ENCODE results near the gene DYNLL2.
"Not testable (repeated sequence)": the region's sequence is repeated elsewhere in the genome, so short reads cannot be mapped to it uniquely, and the experiment has no call there.

DYNLL2 gene

DNA sequence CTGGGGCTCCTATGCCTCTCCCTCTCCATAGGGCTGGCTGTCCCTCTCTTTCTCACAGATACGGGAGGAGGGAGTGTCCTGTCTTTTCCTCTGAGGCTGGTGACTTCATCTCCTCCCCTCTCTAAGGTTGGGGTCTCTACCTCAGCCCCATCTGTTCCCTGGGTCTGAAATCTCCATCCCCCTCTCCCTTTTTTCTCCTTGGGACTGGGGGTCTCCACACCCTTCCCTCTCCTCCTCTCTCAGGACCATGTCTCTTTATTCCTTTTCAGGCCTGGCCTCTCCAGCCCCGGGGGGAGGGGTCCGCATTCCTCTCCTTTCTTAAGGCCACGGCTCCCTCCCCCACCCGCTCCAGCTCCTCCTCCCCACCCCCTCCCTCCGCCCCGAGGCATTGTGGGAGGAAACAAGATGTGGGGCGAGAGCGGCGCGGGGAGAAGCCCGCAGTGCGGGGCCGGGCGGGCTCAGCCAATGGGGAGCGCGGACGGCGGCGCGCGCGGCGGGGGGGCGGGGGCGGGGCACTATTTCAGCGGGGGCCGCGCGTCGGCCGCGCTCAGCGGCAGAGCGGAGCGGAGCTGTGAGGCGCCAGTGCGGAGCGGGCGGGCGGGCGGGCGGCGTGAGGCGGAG lies at the start of gene DYNLL2:
Gene DYNLL2, plus strand, starts transcription at position 550 of the 621 bp plus-strand sequence. CDS start 3,672 bp downstream, outside the sequence.
- DNase-seq (ENCODE audit: low read depth), result peak; percentile 93
- TF ChIP-seq, protein P1, sequence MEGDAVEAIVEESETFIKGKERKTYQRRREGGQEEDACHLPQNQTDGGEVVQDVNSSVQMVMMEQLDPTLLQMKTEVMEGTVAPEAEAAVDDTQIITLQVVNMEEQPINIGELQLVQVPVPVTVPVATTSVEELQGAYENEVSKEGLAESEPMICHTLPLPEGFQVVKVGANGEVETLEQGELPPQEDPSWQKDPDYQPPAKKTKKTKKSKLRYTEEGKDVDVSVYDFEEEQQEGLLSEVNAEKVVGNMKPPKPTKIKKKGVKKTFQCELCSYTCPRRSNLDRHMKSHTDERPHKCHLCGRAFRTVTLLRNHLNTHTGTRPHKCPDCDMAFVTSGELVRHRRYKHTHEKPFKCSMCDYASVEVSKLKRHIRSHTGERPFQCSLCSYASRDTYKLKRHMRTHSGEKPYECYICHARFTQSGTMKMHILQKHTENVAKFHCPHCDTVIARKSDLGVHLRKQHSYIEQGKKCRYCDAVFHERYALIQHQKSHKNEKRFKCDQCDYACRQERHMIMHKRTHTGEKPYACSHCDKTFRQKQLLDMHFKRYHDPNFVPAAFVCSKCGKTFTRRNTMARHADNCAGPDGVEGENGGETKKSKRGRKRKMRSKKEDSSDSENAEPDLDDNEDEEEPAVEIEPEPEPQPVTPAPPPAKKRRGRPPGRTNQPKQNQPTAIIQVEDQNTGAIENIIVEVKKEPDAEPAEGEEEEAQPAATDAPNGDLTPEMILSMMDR (conservative IDR thresholded peaks at IDR 0.05; ENCODE audit: low read depth, low read length), result no peak
- peak within 1 kb of the TSS; percentile 87 for H3K4me3 ChIP-seq (ENCODE audit: low read depth, low read length)

DNA sequence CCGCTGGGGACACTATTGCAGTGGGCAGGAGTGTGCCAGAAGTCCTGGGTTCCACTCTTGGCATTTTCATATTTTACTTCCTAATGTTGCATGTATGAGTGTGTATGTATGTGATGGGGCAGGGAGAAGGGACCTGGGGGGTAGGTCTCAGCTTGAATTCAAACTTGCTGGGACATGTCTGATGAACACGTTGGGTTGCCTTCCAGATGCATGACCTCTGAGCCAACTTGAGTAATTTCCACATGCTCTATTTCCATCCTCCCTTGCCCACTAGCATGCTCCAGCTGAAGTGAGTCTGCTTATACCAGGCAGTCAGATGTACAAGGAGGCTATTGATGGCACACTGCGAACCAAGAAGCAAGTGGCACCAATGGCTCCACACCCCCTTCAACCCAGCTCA lies 43.2 kb upstream of the DYNLL2 start:
- DNase-seq (ENCODE audit: low read depth), result no peak
- TF ChIP-seq, protein P1 (conservative IDR thresholded peaks at IDR 0.05; ENCODE audit: low read depth, low read length), result no peak
- H3K4me3 ChIP-seq (ENCODE audit: low read depth, low read length), result no peak overlapping the region

DNA sequence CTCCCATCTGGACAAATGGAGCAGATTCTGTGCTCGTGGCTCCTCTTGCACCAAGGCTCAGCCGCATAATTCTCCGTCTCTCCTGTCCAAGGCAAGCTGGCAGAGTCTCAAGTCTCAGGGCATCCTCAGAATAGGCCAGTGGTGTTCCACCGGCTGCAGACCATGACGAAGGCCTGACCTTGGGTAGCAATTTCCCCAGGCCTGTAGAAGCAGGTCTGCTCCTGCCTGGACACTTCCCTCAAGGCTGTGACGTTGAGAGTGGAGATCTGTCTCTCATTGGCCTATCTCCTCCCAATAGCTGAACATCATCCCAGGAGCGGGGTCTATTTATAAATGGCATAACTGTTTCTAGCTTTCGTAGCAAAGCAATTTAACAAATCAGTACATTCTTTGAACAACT lies 42.8 kb upstream of the DYNLL2 start:
- H3K4me3 ChIP-seq (ENCODE audit: low read depth, low read length), result no peak overlapping the region
- DNase-seq (ENCODE audit: low read depth), result no peak
- TF ChIP-seq, protein P1 (conservative IDR thresholded peaks at IDR 0.05; ENCODE audit: low read depth, low read length), result no peak

DNA sequence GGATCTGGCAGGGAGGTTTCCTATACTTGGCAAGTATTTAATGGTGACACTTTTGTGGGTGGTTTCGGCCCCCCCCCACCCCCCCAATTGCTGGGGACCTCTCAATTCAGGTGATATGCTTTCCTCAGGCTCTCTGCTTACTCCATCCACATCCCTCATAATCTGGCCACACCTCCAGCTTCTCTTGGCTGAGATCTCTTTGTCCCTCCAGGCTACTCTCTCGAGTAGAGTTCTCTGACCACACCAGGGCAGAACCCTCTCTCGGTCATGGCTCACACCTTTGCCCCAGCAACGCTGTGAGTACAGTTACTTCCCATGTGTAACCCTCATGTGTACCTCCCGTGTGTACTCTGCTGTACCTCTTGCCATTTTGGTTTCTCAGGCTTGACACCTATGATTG lies 42.1 kb upstream of the DYNLL2 start:
- DNase-seq (ENCODE audit: low read depth), result no peak
- H3K4me3 ChIP-seq (ENCODE audit: low read depth, low read length), result no peak overlapping the region
- TF ChIP-seq, protein P1 (conservative IDR thresholded peaks at IDR 0.05; ENCODE audit: low read depth, low read length), result no peak

DNA sequence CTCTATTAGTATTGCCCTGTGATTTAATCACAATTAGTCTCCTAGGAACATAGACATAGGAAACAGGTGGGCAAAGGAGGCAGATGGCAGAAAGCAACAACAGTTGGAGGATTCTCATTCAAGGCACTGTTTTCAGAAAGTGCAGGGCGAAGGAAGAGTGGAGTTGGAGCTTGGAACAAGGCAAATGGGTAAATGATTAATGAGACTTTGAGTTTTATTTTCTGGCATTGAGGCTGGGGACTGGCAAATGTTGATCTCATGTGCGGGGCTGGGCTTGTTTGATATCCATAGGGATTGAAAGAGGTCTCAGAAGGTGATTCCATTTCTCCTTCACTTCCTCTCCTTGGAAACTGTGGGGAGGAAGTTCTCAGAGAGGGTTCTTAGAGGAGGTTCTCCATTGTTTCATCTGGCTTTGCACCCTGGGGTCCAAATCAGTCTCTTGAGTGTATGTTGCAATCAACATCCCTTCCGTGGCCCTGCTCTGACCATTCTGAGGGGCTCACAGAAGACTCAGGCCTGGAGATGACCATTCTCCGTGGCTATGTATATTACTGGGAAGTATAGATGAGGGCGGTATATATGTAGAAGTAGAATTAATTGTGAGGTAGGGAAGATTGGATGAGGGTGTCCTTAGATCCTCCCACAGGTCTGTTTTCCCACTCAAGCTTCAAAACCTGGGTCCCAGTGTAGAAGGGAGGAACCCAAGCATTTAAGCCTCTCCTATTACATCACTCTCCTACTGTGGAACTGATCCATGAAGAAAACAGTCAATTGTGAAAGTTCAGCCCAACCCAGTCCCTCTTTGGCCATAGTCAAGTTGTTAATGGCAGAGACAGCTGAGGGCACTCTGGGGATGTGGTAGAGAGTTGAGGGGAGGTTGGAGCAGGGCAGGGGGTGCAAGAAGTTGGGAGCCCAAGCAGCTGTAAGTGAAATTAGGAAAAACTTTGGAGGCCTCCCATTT lies 39.7 kb upstream of the DYNLL2 start:
- H3K4me3 ChIP-seq (ENCODE audit: low read depth, low read length), result no peak overlapping the region
- TF ChIP-seq, protein P1 (conservative IDR thresholded peaks at IDR 0.05; ENCODE audit: low read depth, low read length), result no peak
- DNase-seq (ENCODE audit: low read depth), result no peak

DNA sequence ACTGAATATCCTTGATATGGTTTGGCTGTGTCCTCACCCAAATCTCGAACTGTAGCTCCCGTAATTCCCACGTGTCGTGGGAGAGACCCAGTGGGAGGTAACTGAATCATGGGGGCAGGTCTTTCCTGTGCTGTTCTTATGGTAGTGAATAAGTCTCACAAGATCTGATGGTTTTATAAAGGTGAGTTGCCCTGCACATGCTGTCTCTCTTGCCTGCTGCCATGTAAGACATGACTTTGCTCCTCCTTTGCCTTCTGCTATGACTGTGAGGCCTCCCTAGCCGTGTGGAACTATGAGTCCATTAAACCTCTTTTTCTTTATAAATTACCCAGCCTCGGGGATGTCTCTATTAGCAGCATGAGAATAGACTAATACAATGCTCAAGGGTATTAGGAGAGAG lies 39.0 kb upstream of the DYNLL2 start:
- not testable (repeated sequence) for H3K4me3 ChIP-seq (ENCODE audit: low read depth, low read length); DNase-seq (ENCODE audit: low read depth)

DNA sequence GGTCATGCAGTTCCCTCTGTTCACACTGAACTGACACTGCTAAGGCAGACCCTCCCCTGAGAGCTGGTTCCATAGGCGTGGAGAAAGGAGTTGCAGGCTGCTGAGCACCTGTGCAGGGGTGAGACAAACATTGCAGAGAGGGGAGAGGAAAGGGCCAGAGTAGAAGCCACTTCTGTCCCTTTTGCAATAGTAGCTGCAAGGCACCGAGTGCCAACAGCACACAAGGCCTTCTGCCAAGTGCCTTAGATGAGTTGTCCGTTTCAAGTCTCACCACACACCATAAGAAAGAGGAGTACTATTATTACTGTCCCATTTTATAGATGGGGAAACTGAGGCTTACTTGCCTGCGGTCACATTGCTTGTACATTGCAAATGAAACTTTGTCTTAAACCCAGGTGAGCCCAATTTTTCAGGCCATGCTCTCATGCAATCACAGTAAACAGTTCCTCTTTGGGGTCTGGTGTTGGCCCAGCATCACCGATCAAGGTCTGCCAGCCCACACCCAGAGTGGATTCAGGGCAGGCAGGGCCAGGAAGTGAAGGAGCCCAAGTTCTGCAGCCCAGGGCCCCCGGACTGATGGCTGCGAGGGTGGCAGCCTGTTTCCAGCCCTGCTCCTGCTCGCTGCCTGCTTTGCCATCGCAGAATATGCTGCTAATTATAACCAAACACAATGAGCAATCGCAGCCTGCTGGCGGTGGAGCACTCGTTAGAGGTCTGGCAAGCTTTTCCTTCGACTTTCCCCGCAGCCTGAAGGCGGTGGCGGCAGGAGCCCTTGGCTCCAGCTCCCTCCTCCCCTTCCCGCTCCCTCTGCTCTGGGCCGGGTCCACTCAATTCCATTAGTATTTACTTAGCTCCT lies 36.8 kb upstream of the DYNLL2 start:
- no peak overlapping the region for H3K4me3 ChIP-seq (ENCODE audit: low read depth, low read length)
- TF ChIP-seq, protein P1 (conservative IDR thresholded peaks at IDR 0.05; ENCODE audit: low read depth, low read length), result no peak
- DNase-seq (ENCODE audit: low read depth), result no peak
